ENCODE results near the gene UAP1L1. TPM values are rescaled to one million over a fixed set of nuclear protein-coding genes. Genes with fewer than 3 reads are reported as not detected.

Gene UAP1L1
- total RNA-seq, 4 donors from 2014 or later = 8.1 to 20.7 (median 12.3) TPM

- peaks cover 0 to 37% (median 6%) of the 10 kb centered on the region in 3 donors for H3K36me3 ChIP-seq
- H3K9me3 ChIP-seq = no peaks in the 10 kb centered on the region
- H3K4me1 ChIP-seq = peaks cover 0 to 19% (median 6%) of the 10 kb centered on the region in 4 donors
- H3K4me3 ChIP-seq = peak within 1 kb of the TSS; percentile 72 to 91 (median 84)
- no peak for TF ChIP-seq CTCF (IDR thresholded peaks at IDR 0.05)
- peak in 1 of 2 donors; percentile 17 for TF ChIP-seq EP300 (IDR thresholded peaks at IDR 0.05)
- peak; percentile 55 for DNase-seq (ENCODE audit: low spot score in 2 of 2)
- 0 to 11% methylated on average over 1 to 35 of the region's 70 CpGs for WGBS, 2 donors
- H3K27me3 ChIP-seq = no peaks in the 10 kb centered on the region
- H3K27ac ChIP-seq = peak within 1 kb of the TSS in 2 of 4 donors; percentile 75 to 79
Measured at GRCh38 chr9:137114613-137115393, 37.5 kb downstream of the UAP1L1 start, which contains the start of gene DPP7. DPP7 (minus strand) TSS chr9:137114733; CDS start chr9:137114713, 20 bp downstream.

GRCh38 chr9:137115394-137116026 lies 38.2 kb downstream of the UAP1L1 start:
- DNase-seq (ENCODE audit: low spot score in 2 of 2) = no peak
- Histone ChIP-seq H3K4me3 (peak overlapping the region in 1 of 4 donors; percentile 91), H3K9me3 (no peaks in the 10 kb centered on the region), H3K27ac (no peak overlapping the region), H3K36me3 (peaks cover 0 to 30% (median 6%) of the 10 kb centered on the region in 3 donors), H3K27me3 (no peaks in the 10 kb centered on the region), H3K4me1 (peaks cover 0 to 19% (median 6%) of the 10 kb centered on the region in 4 donors)
- 71 to 82% methylated on average over 17 to 20 of the region's 21 CpGs for WGBS, 2 donors
- no peak for TF ChIP-seq EP300 (IDR thresholded peaks at IDR 0.05)
- TF ChIP-seq CTCF (IDR thresholded peaks at IDR 0.05) = no peak
- no peak for TF ChIP-seq POLR2A (IDR thresholded peaks at IDR 0.05)

GRCh38 chr9:137116027-137116507 lies 38.8 kb downstream of the UAP1L1 start:
- Histone ChIP-seq H3K9me3 (no peaks in the 10 kb centered on the region), H3K27ac (no peak overlapping the region), H3K4me3 (no peak overlapping the region), H3K36me3 (peaks cover 0 to 24% (median 6%) of the 10 kb centered on the region in 3 donors), H3K27me3 (no peaks in the 10 kb centered on the region), H3K4me1 (peaks cover 0 to 19% (median 6%) of the 10 kb centered on the region in 4 donors)
- 66 to 80% methylated on average over 3 to 5 of the region's 6 CpGs for WGBS, 2 donors
- DNase-seq (ENCODE audit: low spot score in 2 of 2) = no peak
- no peak for TF ChIP-seq EP300 (IDR thresholded peaks at IDR 0.05)
- TF ChIP-seq CTCF (IDR thresholded peaks at IDR 0.05) = no peak
- no peak for TF ChIP-seq POLR2A (IDR thresholded peaks at IDR 0.05)

- H3K27ac ChIP-seq = no peak overlapping the region
- DNase-seq (ENCODE audit: low spot score in 2 of 2) = no peak
- TF ChIP-seq CTCF (IDR thresholded peaks at IDR 0.05) = no peak
- TF ChIP-seq POLR2A (IDR thresholded peaks at IDR 0.05) = no peak
- TF ChIP-seq EP300 (IDR thresholded peaks at IDR 0.05) = no peak
- peaks cover 0 to 17% (median 6%) of the 10 kb centered on the region in 3 donors for H3K36me3 ChIP-seq
- H3K4me3 ChIP-seq = no peak overlapping the region
- H3K27me3 ChIP-seq = no peaks in the 10 kb centered on the region
- WGBS, 2 donors = 46 to 61% methylated on average over 17 of the region's 17 CpGs
- H3K4me1 ChIP-seq = peaks cover 0 to 19% (median 6%) of the 10 kb centered on the region in 4 donors
- H3K9me3 ChIP-seq = no peaks in the 10 kb centered on the region
Measured at GRCh38 chr9:137116728-137117127, 39.4 kb downstream of the UAP1L1 start.

Data from tibial nerve (tissue), 4 donors.